Endothelial cell of umbilical vein (primary cell): ENCODE results near the gene ZNF385B.

Experiments used
- EZH2 ChIP-seq: IDR thresholded peaks from 2 replicates; pipeline ENCODE4 v1.6.1; 2012; ENCODE audit warnings: borderline replicate concordance, low read depth, mild to moderate bottlenecking, moderate library complexity, low read length, inconsistent platforms; ENCODE audit not compliant: severe bottlenecking
- GATA2 ChIP-seq: IDR thresholded peaks from 2 replicates; pipeline ENCODE4 v1.7.0; 2011; ENCODE audit warnings: low read depth, mild to moderate bottlenecking, moderate library complexity, mixed read lengths, low read length; ENCODE audit not compliant: insufficient read length, insufficient read depth
- JUN ChIP-seq: IDR thresholded peaks from 2 replicates; pipeline ENCODE4 v1.6.1; 2011; ENCODE audit warnings: borderline replicate concordance, low read depth; ENCODE audit not compliant: insufficient read length, insufficient read depth
- MYC ChIP-seq: IDR thresholded peaks from one replicate; pipeline ENCODE4 v1.6.1; 2011; ENCODE audit warnings: mild to moderate bottlenecking, low read depth, low read length
- POLR2A ChIP-seq: IDR thresholded peaks from 2 replicates; pipeline ENCODE4 v1.6.1; 2012; ENCODE audit warnings: low read depth, mild to moderate bottlenecking, control low read depth, low read length
- POLR2AphosphoS5 ChIP-seq: IDR thresholded peaks from 2 replicates; pipeline ENCODE4 v1.6.1; 2012; ENCODE audit warnings: low read depth, mild to moderate bottlenecking, control low read depth, low read length, moderate library complexity; ENCODE audit not compliant: insufficient read depth
- TF ChIP-seq, protein P1 (sequence below), 2 donors: IDR thresholded peaks; 1 replicate in 1 of 2; 2 replicates in 1 of 2; pipeline ENCODE4 v1.5.1; 2011; ENCODE audit warnings: low read length in 2 of 2, mild to moderate bottlenecking in 2 of 2, moderate library complexity in 2 of 2, control low read depth in 1 of 2, inconsistent platforms in 1 of 2, low read depth in 1 of 2; ENCODE audit not compliant: insufficient read depth in 1 of 2; ENCODE audit errors: extremely low read depth in 1 of 2
- TF ChIP-seq, protein P2 (sequence below): IDR thresholded peaks from 2 replicates; pipeline ENCODE4 v1.6.1; 2011; ENCODE audit not compliant: insufficient read depth, insufficient read length

DNA sequence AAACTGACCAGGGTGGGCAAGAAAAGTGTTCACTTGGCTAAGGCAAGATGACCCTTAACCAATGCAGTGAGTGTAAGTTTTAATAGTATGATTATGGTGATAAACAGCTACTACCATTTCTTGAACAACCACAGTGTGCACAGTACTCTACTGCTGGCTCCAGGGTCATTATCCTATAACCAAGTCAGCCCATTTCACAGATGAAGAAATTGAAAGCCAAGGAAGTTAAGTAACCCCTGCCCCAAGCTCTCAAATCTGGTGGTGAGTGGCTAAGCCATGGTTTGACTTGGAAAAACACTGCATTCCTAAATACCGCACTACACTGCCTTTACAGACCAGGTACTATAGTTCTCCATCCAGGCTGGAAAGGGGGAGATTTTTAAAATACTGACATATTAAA, 5.7 kb downstream of the ZNF385B start:
- TF ChIP-seq EZH2 (no peak), POLR2AphosphoS5 (no peak), POLR2A (no peak), GATA2 (no peak), MYC (no peak), JUN (no peak)
- TF ChIP-seq, protein P1, sequence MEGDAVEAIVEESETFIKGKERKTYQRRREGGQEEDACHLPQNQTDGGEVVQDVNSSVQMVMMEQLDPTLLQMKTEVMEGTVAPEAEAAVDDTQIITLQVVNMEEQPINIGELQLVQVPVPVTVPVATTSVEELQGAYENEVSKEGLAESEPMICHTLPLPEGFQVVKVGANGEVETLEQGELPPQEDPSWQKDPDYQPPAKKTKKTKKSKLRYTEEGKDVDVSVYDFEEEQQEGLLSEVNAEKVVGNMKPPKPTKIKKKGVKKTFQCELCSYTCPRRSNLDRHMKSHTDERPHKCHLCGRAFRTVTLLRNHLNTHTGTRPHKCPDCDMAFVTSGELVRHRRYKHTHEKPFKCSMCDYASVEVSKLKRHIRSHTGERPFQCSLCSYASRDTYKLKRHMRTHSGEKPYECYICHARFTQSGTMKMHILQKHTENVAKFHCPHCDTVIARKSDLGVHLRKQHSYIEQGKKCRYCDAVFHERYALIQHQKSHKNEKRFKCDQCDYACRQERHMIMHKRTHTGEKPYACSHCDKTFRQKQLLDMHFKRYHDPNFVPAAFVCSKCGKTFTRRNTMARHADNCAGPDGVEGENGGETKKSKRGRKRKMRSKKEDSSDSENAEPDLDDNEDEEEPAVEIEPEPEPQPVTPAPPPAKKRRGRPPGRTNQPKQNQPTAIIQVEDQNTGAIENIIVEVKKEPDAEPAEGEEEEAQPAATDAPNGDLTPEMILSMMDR (IDR thresholded peaks at IDR 0.05; ENCODE audit: extremely low read depth in 1 of 2, insufficient read depth in 1 of 2, low read depth in 1 of 2, low read length in 2 of 2) = no peak
- TF ChIP-seq, protein P2, sequence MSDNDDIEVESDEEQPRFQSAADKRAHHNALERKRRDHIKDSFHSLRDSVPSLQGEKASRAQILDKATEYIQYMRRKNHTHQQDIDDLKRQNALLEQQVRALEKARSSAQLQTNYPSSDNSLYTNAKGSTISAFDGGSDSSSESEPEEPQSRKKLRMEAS = no peak
